ENCODE data around the gene DENND4A.

Gene DENND4A

GRCh38 chr15:65724464-65725215 is 67.5 kb downstream of the DENND4A start:
- H3K27me3 ChIP-seq (ENCODE audit: insufficient read depth, low read length, poor library complexity): no peaks in the 10 kb centered on the region
- DNase-seq: no peak
- TF ChIP-seq EZH2 (IDR thresholded peaks at IDR 0.05; ENCODE audit: borderline replicate concordance, low read depth, low read length, severe bottlenecking): no peak
- TF ChIP-seq, protein P1, sequence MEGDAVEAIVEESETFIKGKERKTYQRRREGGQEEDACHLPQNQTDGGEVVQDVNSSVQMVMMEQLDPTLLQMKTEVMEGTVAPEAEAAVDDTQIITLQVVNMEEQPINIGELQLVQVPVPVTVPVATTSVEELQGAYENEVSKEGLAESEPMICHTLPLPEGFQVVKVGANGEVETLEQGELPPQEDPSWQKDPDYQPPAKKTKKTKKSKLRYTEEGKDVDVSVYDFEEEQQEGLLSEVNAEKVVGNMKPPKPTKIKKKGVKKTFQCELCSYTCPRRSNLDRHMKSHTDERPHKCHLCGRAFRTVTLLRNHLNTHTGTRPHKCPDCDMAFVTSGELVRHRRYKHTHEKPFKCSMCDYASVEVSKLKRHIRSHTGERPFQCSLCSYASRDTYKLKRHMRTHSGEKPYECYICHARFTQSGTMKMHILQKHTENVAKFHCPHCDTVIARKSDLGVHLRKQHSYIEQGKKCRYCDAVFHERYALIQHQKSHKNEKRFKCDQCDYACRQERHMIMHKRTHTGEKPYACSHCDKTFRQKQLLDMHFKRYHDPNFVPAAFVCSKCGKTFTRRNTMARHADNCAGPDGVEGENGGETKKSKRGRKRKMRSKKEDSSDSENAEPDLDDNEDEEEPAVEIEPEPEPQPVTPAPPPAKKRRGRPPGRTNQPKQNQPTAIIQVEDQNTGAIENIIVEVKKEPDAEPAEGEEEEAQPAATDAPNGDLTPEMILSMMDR (IDR thresholded peaks at IDR 0.05; ENCODE audit: borderline replicate concordance, extremely low read depth, low read length, poor library complexity, severe bottlenecking): no peak
- H3K27ac ChIP-seq (ENCODE audit: low read length): no peak overlapping the region
- ATAC-seq (ENCODE audit: insufficient read depth, low read depth): no peak
- no peak overlapping the region for H3K4me3 ChIP-seq (ENCODE audit: low read depth in 1 of 2, low read length in 2 of 2)
- H2AFZ ChIP-seq (ENCODE audit: low read depth, low read length): no peak overlapping the region
- no peaks in the 10 kb centered on the region for H3K79me2 ChIP-seq (ENCODE audit: insufficient read depth, low read length)
- no peaks in the 10 kb centered on the region for H3K9me3 ChIP-seq (ENCODE audit: insufficient read depth, low read length, severe bottlenecking)
- H3K4me2 ChIP-seq (ENCODE audit: insufficient read depth, low read length): no peak overlapping the region
- H3K9ac ChIP-seq (ENCODE audit: low read depth, low read length): no peak overlapping the region
- 0 out of 2 replicates have a peak, but pooled peaks cover 3% of the 10 kb centered on the region for H3K36me3 ChIP-seq (ENCODE audit: insufficient read depth, low read length)
- no peaks in the 10 kb centered on the region for H3K4me1 ChIP-seq (ENCODE audit: insufficient read depth, low read length)
- H4K20me1 ChIP-seq (ENCODE audit: insufficient read depth, low read length): no peaks in the 10 kb centered on the region

DNA sequence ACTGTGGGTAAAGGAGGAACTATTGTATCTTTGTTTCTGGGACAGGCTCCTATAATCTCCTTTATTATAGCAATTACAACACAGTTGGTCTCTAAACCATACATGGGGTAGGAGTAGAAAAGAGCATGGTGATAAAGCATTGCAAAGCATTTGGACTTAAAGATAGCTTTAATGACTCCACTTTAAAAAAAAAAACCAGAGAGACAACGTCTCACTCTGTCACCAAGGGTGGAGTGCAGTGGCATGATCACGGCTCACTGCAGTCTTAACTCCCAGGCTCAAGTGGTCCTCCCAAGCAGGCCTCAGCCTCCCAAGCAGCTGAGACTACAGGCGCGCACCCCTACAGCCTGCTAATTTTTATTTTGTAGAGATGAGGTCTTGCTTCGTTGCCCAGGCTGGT is 68.2 kb downstream of the DENND4A start:
- no peak overlapping the region for H3K4me3 ChIP-seq (ENCODE audit: low read depth in 1 of 2, low read length in 2 of 2)
- no peaks in the 10 kb centered on the region for H3K9me3 ChIP-seq (ENCODE audit: insufficient read depth, low read length, severe bottlenecking)
- H3K9ac ChIP-seq (ENCODE audit: low read depth, low read length): no peak overlapping the region
- TF ChIP-seq, protein P1 (IDR thresholded peaks at IDR 0.05; ENCODE audit: borderline replicate concordance, extremely low read depth, low read length, poor library complexity, severe bottlenecking): no peak
- no peak for TF ChIP-seq EZH2 (IDR thresholded peaks at IDR 0.05; ENCODE audit: borderline replicate concordance, low read depth, low read length, severe bottlenecking)
- no peak overlapping the region for H2AFZ ChIP-seq (ENCODE audit: low read depth, low read length)
- no peaks in the 10 kb centered on the region for H3K4me1 ChIP-seq (ENCODE audit: insufficient read depth, low read length)
- H3K27me3 ChIP-seq (ENCODE audit: insufficient read depth, low read length, poor library complexity): no peaks in the 10 kb centered on the region
- no peaks in the 10 kb centered on the region for H4K20me1 ChIP-seq (ENCODE audit: insufficient read depth, low read length)
- H3K36me3 ChIP-seq (ENCODE audit: insufficient read depth, low read length): 0 out of 2 replicates have a peak, but pooled peaks cover 1% of the 10 kb centered on the region
- no peak for ATAC-seq (ENCODE audit: insufficient read depth, low read depth)
- H3K27ac ChIP-seq (ENCODE audit: low read length): no peak overlapping the region
- H3K79me2 ChIP-seq (ENCODE audit: insufficient read depth, low read length): no peaks in the 10 kb centered on the region
- H3K4me2 ChIP-seq (ENCODE audit: insufficient read depth, low read length): no peak overlapping the region
- no peak for DNase-seq

DNA sequence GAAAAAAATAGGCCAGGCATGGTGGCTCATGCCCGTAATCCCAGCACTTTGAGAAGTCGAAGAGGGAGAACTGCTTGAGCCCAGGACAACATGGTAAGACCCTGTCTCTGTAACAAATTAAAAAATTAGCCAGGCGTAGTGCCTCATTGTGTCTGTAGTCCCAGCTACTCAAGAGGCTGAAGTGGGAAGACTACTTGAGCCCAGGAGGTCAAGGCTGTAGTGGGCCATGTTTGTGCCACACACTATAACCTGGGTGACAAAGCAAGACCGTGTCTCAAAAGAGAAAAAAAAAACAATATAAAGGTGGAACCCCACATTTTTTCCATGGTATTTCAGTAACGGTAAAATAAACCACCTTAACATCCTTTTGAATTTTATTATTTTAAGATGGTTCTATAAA is 69.9 kb downstream of the DENND4A start:
- Histone ChIP-seq H3K4me3 (ENCODE audit: low read depth in 1 of 2, low read length in 2 of 2) (no peak overlapping the region), H3K4me1 (ENCODE audit: insufficient read depth, low read length) (no peaks in the 10 kb centered on the region), H3K27me3 (ENCODE audit: insufficient read depth, low read length, poor library complexity) (no peaks in the 10 kb centered on the region), H3K9ac (ENCODE audit: low read depth, low read length) (no peak overlapping the region), H3K27ac (ENCODE audit: low read length) (no peak overlapping the region), H3K79me2 (ENCODE audit: insufficient read depth, low read length) (no peaks in the 10 kb centered on the region), H4K20me1 (ENCODE audit: insufficient read depth, low read length) (no peaks in the 10 kb centered on the region), H3K4me2 (ENCODE audit: insufficient read depth, low read length) (no peak overlapping the region), H3K36me3 (ENCODE audit: insufficient read depth, low read length) (0 out of 2 replicates have a peak, but pooled peaks cover 4% of the 10 kb centered on the region), H2AFZ (ENCODE audit: low read depth, low read length) (no peak overlapping the region), H3K9me3 (ENCODE audit: insufficient read depth, low read length, severe bottlenecking) (no peaks in the 10 kb centered on the region)
- no peak for TF ChIP-seq EZH2 (IDR thresholded peaks at IDR 0.05; ENCODE audit: borderline replicate concordance, low read depth, low read length, severe bottlenecking)
- TF ChIP-seq, protein P1 (IDR thresholded peaks at IDR 0.05; ENCODE audit: borderline replicate concordance, extremely low read depth, low read length, poor library complexity, severe bottlenecking): no peak
- DNase-seq (no peak), ATAC-seq (ENCODE audit: insufficient read depth, low read depth) (no peak)
